GM19023 (cell line): ENCODE results near the gene INPP5E.

Experiments used
- ATAC-seq: cut with Tn5 transposase; IDR thresholded peaks from one replicate; pipeline ENCODE4 v1.9.1; 2021; ENCODE audit warnings: mild to moderate bottlenecking, moderate library complexity; ENCODE audit not compliant: unreplicated experiment

Gene INPP5E

DNA sequence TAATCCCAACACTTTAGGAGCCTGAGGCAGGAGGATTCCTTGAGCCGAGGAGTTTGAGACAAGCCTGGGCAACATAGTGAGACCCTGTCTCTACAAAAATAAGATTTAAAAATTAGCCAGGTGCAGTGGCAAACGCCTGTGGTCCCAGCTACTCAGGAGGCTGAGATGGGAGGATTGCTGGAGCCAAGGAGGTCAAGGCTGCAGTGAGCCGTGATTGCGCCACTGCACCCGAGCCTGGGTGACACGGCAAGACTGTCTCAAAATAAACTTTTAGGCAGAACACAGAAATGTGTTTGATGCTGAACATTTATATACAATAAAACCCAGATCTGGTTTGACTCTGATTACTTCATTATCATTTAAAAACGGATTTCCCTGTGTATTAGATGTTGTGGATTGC lies 34.2 kb downstream of the INPP5E start:
- no peak for ATAC-seq

- ATAC-seq: no peak
Observed at GRCh38 chr9:136404801-136405136, 34.9 kb downstream of the INPP5E start.

DNA sequence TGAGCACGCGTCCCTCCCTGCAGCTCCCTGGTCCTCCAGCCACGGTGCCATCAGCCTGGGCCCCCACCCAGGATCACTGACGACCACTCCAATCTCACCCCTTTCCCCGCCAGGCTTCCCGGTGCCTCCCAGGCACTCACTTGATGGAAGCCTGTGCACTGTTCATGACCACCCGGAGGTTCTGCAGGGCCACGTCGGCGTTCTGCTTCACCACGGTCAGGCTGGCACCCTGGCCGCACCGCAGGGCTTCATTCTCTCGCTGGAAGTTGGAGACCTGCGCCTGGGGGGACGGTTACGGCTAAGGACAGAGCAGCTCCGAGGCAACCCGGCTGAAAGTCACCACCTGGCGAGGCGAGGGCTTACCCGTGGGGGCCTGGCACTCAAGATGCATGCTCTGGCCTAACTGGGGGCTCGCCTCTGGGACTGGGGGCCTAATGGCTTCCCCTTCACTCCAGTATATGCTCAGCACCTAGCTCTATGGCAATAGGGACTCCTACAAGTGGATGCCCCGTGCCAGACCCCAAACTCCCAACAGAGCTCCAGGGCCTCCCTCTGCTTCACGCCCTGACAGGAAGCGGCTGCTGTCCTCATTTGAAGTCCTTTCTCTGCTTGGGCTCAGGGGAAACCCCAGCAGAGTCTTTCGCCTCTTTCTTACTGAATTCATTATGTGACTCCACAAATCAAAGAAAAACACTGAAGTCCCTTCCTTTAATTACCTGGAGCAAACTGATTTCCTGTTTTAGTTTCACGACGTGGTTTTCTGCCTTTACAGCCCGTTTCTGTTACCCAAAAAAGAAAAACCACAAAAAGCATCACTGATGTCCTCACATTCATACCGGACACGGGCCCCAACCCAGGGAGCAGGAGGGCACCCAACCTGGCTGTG lies 35.5 kb downstream of the INPP5E start:
- no peak for ATAC-seq

DNA sequence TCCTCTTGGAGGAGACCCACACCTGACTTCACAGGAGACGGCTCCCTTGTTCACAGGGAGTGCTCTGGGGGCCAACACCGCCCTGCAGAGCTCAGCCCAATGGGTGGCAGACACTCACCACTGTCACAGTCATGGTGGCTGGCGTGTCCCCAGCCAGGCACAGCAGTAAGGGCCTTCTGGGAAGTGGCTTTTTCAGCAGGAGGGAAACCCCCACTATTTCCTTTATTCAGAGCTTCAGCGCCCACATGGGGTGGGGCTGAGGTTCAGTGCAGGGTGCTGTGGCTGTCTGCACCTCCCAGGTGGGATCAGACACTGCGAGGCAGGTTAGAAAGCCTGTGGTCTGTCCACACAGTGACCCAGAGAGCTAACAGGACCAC lies 36.1 kb downstream of the INPP5E start:
- ATAC-seq: peak; percentile 40

GRCh38 chr9:136402067-136402466 lies 37.6 kb downstream of the INPP5E start:
- no peak for ATAC-seq

DNA sequence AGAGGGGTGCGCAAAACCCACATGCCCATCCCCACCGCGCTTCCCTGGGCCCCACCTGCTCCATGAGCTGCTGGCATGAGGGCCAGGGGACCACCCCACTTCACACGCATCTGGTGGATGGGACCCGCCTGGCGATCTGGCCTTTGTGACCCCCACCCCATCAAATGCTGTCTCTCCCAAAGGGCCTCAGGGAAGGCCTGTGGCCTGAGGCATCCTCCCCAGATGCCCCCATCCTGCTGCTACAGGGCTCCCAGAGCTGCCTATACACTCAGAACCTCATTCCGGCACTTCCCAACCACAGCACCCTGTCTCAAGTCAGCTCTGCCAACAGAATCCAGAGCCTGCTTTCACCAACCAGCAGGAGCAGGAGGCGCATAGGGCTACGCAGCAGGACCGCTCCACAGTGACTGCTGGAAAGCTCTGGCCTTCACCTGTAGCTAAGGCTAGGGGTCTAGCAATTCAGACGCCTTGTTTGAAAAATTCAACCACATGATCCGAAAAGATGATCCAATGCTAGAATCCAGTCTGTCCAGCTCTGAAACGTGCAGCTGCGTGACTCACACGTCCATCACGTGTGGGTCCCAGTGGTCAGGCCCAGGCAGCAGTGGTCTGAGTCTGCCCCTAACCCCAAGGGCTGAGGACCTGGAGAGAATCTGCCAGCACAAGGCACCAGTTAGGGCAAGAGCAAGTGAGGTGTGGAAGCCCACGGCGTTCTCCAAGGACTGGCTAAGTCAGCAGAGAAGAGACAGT lies 38.3 kb downstream of the INPP5E start:
- ATAC-seq: no peak

GRCh38 chr9:136400038-136400834 lies 39.4 kb downstream of the INPP5E start, which contains the start of gene SNAPC4:
Gene SNAPC4 (minus strand): TSS chr9:136400170. CDS start chr9:136398428, 1,742 bp downstream.
- ATAC-seq: peak; percentile 61

DNA sequence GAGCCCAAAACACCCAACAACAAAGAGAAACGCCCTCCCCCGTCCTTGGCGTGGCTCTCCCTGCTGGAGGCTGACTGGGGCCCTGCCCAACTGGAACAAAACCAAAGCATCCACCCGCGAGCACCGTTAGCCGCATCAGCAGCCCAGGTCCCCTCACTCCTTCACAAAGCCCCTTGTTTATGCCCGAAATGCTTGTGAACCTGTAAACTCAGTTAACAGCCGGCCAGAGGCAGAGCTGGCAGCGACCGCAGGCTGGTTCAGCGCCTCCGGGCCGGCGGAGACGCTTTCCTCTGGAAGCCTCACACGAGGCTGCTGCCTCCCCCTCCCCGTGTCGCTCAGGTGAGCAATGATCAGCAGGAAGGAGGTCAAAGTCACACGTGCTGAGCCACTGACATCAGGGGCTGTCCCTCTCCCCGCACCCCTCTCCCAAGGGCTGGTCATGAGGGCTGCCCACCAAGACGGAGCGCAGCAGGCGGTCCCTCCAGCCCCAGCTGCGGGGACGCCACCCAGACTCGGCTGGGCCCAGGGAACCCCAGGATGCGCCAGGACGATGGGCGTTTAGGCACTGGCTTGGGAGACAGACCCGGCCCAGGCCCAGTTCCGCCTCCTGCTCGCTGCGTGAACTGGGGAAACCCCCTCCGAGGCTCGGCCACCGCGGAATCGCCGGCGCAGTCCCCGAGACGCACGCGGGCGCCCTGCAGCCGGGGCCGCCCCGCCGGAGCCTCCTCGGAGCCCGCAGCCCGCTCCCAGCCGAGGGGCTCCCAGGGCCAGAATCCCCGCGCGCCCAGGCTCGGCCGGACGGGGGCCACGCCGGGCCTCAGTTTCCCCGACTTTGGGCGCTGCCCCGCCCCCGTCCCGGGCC lies 40.2 kb downstream of the INPP5E start:
- ATAC-seq: no peak

GRCh38 chr9:136398286-136398685 lies 41.4 kb downstream of the INPP5E start:
- no peak for ATAC-seq

DNA sequence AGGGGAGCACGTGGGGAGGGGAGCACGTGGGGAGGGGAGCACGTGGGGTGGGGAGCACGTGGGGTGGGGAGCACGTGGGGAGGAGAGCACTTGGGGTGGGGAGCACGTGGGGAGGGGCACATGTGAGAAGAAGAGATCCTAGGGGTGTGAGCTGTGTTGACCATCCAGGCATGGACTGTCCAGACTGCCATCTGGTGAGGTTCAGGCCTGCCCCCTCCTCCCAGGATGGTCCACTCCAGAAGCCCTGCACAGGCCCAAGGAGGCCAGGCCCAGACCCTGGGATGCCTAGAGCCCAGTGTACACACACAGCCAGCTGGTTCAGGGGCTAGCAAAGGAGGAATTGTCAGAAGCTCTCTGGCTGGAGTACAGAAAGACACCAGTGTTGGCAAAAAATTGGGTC lies 42.0 kb downstream of the INPP5E start:
- ATAC-seq: no peak

- ATAC-seq: no peak
Observed at GRCh38 chr9:136396219-136396515, 43.5 kb downstream of the INPP5E start.

GRCh38 chr9:136395345-136396218 lies 44.1 kb downstream of the INPP5E start:
- no peak for ATAC-seq

DNA sequence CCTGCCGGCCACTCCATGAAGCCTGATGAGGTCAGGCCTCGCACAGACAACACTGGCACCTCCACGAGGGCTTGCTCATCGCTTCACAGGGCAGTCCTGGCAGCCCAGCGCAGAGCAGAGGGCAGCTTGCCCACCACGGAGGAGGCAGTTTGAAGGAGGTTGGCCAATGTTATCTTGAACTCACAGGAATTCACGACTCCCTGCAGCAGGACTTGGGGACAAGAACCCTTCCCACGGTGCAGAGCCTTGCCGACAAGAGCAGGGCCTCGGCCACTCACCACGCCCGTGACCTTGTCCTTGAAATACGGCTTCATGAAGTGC lies 44.7 kb downstream of the INPP5E start:
- no peak for ATAC-seq

DNA sequence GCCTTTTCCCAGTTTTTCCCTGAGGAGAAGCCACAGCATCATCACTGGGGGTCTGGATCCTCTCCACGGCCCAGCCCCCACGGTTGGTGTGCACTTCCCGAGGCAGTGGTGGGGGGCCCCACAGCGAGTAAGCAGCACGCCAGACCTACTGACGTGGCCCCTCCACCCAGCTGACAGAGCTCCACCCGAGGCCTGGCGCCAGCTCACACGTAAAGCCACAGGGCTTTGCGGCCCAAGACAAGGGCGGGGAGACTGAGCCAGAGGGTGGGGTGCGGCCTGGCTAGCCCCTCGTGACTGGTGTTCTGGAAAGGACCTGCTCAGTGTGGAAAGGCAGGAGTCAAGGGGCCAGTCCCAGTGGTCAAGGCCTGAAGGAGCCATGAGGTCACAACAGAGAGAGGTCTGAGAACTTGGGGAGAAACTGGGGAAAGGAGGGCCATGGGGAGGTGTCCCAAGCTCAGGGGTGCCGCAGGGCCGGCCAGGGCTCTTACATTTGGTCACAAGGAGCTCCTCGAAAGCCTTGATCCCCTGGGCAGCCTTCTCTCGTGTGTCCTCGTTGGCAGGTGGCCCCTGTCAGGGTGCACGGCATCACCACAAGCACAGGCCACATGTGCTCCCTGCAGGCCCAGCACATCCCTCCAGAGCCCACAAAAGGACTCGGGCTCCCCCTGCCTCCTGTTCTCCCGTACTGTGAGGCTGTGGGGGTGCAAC lies 45.2 kb downstream of the INPP5E start:
- no peak for ATAC-seq

GRCh38 chr9:136393531-136393930 lies 46.1 kb downstream of the INPP5E start:
- no peak for ATAC-seq

- ATAC-seq: no peak
Observed at GRCh38 chr9:136392538-136393449, 46.9 kb downstream of the INPP5E start.

DNA sequence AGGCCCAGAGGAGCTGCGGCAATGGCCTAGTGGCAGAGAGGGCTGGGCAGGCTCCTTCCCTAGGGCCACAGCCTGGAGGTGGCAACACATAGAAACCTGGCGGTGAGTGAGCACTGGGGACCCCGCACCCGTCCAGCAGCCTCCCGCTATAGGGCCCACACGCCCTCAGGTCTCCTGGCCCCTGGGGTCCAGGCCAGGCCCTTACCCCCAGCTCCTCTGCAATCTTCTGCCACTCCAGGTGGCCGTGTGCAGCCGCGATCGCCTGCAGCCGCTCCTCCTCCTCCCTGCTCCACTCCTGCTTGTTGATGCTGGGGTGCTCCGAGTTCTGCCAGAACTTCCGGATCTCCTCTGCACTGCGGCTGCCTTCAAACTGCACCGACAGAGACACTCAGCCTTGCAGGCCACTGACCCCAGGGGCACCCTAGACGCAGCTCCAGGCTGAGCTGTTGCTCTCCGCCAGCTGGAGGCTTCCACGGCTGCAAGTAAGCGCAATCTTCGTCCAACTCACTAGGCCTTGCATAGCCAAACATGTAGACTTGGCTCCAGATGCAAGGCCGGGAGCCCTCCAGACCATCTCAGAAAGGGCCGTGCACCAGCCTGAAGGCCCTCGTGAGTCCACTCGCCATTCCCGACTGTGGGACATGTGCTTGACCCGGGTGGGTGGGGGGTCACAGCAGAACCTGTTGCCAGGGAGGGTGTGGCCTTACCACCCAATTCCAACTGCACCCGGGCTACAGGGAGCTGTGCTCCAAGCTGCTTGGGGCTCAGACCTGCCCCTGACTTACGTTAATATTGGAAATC lies 47.7 kb downstream of the INPP5E start:
- ATAC-seq: no peak
